Measurements from ENCODE around the gene SRGAP3.

SRGAP3 gene

DNA sequence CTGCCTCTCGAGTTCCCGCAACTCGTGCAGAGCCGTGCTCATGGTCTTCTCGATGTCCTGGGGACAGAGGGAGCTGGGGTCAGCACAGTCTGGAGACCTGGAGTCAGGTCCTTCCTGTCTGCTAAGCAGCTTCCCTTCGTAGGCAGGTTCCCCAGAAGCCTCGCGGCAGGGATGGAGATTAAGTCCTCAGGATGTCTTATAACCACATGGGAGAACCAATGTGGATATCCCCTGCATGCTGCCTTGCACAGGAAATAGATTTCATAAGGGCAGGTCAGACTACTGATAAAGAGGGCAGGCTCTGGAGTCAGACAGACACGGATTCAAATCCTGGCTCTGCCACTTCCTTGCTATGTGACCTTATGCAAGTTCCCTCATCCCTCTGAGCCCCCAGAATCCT lies 263.6 kb downstream of the SRGAP3 start:
- no peak for DNase-seq (ENCODE audit: low spot score)

DNA sequence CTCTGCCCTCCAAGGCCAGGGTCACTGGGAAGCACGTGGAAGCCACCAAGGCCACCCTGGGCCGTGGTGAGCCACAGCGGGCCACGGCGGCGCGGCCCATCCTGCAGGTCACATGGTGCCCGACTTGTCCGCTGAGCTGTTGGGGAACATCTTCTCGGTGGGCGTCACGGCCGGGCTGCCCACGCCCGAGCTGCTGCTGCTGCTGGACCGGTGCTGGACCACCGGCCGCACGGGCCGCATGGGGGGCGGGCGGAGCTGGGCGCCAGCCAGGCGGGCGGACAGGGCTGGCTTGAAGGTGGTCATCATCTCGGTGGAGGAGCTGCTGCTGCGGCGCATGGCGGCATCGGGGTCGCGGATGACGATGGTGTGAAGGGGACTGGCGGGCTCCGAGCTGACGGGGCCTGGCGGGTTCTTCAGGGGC lies 264.0 kb downstream of the SRGAP3 start:
- DNase-seq (ENCODE audit: low spot score), result no peak

DNA sequence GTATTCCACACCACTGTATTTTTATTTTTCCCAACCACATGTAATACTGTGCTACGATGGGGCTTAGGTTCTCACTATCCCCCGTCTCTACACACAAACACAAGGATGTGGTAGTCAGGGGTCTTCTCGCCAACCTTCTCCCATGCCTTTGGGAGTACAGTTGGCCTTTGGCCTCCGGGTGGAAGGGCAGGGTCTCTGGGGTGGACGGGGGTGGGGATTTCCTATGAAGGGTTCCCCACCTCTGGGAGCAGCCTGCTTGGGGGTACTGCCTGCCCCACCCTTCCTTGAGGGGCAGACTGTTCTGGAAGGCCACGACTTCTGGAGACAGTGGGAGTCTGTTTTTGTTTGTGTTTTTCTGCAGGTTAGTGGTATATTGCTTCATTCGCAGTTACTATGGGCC lies 264.9 kb downstream of the SRGAP3 start:
- DNase-seq (ENCODE audit: low spot score), result no peak

DNA sequence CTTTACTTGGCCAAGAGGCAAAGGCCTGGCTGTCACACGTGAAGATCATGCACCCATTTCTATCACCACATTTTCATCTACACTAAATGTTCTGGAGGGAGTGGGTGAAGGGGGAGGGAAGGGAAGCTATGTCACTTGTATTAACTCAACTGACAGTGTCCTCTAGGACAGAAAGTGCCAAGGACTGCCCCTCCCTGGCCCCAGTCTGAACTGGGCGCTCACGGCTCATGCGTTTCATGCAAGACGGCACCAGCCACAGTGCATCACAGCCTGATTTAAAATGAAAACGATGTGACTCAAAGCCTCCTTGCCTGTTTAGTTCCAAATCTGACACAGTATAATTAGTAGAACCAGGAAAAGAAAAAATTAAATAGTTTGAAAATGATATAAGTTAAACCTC lies 265.4 kb downstream of the SRGAP3 start:
- no peak for DNase-seq (ENCODE audit: low spot score)

DNA sequence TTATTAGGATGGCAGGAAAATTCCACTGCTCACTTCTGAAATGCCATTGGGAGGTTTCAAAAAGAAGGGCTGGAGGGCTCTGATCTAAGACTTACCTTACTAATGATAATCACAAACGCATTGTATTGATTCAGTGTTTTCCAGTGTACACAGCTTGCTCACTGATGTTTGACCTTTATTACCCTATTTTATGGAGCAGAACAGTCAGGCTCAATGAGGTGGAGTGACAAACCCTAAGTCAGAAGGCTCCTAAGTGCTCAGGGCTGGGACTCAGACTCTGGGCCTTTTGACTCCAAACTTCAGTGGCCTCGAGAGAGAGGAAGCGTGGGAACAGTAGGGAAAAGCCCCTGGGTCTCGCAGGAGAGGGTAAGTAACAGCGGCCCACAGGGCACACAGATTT lies 265.9 kb downstream of the SRGAP3 start:
- DNase-seq (ENCODE audit: low spot score), result no peak

DNA sequence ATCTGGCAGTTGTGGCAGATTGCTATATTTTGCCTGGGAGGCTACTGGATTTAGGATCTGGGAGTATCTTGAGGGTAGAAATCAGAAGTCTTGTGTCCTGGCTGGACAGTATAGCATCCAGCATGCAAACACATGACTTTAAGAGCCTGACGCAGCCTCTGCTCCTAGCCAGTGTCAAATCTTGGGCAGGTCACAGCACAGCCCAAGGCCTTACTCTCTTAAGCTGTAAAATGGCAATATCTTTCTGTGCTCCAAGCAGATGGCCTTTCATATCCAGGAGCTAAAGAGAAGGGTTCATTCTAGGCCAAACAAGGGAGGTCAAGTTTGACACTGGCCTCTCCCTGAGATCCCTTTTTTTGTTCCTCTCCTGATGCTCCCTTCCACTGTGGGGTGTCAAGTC lies 266.4 kb downstream of the SRGAP3 start:
- DNase-seq (ENCODE audit: low spot score), result no peak

DNA sequence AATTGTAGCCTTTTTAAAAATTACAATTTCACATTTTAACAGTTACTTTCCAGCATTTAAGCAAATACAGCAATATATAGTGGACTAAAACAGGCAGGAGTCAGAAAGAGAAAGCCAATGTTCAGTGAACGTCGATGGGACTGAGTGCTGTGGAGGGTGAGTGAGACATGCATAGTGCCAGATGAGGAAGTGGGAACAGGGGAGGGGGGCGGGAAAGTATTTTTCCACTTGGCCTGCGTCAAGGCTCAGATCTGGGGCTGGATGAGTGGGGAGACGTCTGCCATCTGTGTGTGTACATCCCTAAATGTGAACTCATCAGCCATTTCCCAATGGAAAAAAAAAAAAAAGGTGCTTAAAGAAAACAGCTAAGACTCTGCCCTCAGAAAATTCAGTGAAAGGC lies 266.9 kb downstream of the SRGAP3 start:
- DNase-seq (ENCODE audit: low spot score), result peak; percentile 34

DNA sequence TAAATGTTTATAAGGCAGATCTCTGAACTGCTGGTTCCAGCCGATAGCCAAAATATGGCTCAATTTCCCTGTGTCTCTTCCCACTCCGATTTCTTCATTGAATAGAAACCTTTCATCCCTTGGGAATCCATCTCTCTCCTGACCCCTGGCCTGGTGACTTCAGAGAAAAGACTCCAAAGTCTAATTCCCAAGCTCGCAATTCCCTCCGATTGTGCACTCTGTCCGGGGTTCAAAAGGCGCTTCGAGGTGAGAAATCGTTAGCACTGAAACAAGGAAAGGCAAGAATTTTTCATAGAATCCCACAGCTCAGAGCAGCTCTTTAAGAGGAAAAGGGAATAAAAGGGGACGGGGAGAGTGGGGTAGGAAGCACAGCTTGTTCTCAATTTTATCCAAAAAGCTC lies 267.7 kb downstream of the SRGAP3 start:
- DNase-seq (ENCODE audit: low spot score), result no peak

DNA sequence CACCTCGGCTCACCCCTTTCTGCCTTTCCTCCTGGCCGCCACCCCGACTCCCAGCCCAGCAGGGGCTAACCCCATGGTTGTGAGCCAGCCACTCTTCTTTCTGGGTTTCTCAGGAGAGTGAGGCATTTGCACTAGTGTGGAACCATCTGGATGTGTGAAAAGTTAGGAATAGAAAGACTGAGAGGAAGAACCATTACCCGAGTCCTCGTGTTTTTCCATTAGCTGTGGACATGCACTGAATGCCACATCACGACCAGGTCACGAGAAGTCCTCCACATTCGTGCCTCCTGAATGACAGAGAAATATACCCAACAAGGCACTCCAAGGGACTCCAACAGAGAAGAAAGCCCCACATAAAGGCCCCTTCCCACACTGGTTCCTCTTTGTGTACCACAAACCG lies 268.1 kb downstream of the SRGAP3 start:
- no peak for DNase-seq (ENCODE audit: low spot score)

DNA sequence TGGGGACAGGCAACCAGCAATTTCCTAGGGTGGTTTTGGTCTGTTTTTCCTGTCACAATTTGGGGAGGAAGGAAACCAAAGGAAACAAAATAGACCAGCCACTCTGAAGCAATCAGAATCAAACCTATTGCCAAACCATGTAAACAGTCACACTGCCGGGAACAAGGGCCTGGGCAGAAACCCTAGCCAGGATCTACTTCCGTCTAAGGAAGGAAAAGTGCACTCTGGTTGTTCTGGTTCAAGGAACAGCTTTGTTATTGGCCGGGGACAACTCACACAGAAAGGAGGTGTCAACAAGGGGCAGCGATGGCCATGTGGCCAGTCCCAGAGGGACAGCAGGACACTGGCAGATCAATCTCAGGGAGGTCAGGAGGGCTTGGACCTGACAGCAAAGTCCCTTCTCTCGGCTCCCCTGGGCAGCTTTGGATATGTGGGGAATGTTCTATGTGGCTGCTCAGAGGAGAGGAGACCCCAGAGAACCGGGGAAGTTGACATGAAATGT lies 268.6 kb downstream of the SRGAP3 start:
- no peak for DNase-seq (ENCODE audit: low spot score)

DNA sequence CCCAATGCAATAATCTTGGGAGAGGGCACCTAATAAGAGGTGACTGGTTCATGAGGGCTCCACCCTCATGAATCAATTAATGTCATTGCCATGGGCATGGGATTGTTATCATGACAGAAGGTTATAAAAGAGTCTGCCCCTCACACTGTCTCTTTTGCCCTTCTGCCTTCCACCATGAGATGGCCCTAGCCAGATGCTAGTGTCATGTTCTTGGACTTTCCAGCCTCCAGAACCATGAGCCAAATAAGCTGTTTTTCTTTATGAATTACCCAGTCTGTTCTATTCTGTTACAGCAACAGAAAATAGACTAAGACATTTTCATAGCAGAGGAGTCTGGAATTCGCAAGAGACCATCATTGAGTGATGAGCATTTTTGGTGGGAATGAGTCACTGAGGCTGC lies 270.2 kb downstream of the SRGAP3 start:
- no peak for DNase-seq (ENCODE audit: low spot score)

DNA sequence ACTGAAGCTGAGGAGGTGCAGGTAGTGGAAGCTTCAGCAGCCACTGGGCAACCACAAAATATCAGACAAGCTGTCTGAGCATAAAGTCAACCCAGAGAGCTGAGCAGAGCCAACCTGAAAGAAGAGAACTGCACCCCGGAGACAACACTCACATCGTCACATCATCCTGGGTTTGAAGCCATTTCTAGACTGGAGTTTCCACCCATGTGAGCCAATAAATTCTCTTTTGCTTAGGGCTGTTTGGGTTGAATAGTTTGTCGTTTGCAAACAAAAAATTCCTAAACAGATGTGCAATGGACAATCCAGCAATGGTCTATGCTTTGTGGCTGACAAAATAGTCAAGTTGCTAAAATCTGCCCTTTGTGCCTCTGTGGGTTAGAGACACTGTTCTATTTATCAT lies 270.9 kb downstream of the SRGAP3 start:
- no peak for DNase-seq (ENCODE audit: low spot score)

DNA sequence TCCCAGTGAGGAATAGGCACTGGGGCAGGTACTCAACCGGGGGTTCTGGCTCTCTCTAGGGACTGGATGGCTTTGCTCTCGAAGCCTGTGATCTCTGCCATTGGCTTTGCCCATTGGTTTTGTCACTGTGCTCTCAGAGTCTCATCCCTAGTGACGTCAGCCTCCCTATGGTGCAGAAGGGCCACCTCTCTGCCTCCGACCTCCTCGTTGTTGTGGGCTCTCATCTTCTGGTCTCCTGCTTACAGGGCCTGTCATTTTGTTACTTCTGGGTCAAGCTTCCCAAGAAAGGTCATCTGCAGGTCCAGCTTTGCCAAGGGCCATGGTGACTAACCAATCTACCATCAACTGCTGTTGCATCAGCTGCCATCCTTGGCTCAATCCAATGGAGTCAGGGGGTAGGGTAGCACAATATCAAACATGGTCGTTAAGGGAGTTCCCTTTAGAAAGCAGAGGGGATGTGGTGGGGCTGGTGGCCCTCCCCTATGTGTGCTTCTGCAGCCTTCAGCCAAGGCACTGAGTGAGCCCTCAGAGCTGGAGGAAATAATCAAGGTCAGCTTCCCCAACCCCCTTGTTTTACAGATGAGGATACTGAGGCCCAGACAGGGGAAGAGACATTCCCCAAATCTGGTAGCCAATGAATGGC lies 272.8 kb downstream of the SRGAP3 start:
- DNase-seq (ENCODE audit: low spot score), result no peak

DNA sequence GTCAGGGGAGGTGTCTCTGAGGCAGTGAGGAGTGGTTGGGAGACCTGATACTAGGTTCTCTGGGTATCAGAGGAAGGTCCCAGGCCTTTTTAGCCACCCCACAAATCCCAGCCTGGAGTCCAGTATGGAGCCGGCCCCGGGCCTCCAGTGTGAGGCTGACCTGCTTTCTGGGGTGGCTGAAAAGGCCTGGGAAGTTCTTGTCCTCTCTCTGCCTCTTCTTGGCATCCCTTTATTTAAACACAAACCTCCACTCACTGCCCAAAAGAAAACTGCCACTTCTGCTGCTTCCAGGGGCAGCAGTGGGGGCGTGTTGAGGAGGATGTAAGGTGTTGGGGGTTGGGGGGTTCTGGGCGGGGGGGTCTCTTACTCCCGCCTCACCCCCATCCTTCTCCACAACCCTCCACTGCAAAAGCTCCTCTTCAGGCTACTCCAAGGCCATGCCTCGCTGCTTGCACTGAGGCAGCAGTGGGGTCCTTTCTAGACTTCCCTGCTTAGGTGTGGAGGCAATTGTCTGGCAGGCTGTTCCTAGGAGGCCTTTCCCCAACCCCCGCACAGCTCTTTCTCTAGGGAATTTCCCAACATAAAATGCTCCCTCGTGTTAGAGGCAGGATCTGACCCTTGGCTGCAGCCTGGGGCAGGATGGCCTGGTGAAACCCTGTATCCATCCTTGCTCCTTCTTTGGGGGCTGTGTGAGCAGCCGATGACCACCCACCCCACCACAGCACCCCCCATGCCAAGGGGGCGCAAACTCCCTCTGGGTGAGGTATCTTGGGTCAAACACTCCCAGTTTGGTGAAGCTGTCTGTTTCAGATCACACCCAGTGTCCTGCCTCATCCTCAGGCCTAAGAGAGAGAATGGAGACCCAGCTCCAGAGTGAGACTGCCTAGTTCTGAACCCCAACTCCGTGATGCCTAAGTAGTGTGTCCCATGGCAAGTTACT lies 274.1 kb downstream of the SRGAP3 start:
- DNase-seq (ENCODE audit: low spot score), result no peak

DNA sequence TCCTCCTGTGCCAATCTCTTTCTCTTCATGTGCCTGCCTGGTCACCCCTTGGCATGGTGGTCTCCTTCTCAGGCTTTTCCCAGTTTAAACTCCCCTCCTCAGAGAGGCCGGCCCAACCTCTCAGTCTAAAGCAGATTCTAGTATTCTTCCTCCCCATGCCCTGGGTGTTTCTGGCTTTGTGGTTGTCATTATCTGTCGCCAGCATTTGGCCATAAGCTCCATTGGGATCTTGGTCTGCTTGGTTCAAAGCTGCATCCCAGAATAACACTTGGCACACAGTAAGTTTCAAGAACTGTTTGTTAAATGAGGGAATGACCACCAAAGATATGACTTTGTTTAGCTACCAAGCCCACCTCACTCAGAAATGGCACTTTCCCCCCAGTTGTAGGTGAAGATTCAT lies 275.0 kb downstream of the SRGAP3 start:
- DNase-seq (ENCODE audit: low spot score), result no peak

DNA sequence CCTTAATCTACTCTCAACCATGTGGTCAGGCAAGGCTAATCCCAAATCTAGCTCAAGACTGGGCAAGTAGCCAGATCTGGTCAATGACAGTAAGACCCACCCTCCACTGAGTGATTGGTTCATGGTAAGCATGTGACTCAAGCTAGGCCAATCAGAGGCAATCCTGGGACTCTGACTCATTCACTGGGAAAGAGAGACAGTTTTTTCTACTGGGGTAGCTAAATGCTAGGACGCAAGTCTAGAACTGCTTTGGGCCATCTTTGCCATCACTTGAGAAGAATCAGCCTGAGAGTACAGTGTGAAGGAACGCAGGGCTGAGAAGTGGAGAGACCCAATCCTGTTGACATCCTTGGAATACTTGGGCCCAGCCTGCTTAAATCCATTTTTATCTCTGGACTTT lies 276.8 kb downstream of the SRGAP3 start:
- no peak for DNase-seq (ENCODE audit: low spot score)

DNA sequence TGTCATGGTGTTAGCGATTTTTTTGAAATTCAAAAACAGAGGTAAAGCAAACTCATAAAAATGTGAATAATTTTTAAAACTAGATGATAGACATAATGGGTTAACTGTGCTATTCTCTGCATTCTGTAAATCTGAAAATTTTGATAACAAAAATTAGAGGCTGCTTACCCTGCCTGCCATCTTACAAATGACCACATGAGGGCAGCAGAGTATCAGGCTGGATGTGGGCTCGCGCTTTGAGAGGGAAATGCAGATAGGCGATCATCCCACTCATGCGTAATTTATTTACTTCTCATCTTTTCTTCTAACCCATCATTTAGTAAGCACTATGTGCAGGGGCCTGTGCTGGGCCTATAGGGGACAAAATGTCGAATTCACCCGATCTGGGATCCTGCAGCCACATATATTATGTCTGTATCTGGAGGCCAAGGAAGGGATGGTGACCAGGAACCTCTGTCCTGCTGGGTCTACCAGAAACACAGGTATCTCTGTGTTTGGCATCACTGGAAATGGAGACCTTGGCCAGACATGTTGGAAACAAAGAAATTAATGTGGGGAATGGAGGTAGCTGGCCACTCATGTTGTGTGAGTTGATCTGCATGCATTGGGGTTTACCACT lies 278.4 kb downstream of the SRGAP3 start:
- peak; percentile 66 for DNase-seq (ENCODE audit: low spot score)

DNA sequence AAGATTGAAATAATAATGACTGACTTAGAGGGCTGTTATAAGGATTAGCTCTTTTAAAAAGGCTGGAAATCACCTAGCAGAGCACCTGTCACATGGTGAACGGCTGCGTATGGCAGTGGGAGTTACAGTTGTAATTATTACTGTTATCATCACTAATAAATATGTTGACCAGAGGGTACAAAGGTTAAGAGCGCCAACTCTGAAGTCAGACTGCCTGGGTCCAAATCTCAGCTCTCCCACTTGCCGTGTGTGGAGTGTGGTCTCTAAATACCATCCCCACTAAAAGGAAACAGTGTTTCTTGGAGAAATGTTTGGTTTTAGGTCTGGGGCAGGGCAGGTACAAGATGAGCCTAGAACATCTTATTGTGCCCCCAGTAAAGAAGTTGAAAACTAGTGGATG lies 280.2 kb downstream of the SRGAP3 start:
- DNase-seq (ENCODE audit: low spot score), result no peak

DNA sequence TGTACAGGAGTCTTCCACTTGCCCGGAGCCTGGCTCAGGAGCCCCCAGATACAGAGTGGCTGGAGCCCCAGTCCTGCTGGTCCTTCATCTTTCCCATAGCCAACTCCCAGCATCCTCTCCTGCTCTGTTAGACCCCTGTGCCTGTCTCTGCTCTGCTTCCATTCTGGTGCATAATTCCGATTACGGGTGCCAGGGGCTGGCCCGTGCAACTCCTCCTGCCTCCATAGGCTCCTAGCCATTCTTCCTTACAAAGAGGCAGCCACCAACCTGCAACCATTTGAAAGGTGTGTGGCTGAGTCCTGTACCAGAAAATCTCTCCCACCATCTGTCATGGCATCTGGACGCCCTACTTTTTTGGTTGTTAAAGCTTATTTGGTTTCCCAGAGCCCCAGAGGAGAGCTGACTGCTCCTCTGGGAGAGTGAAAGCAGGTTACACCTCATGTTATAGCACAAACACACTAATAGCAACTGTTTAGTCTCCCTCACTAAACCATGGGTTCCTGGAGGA lies 281.0 kb downstream of the SRGAP3 start:
- no peak for DNase-seq (ENCODE audit: low spot score)

DNA sequence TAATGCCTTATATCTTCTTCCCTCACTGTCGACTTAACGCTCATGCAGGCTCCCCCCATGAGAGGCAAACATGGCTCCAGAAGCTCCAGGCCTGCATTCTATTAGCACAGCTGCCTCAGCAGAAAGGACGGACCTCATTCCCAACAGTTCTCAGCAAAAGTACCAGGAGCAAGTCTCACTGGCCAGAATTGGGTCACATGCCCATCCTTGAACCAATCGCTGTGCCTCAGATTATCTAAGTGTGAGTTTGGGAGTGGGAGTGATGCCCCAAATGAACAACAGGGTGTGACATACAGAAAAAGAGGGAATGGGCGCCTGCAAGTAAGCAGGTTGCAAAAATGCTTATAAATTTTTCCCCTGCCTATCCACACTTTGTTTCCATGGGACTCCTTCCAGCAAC lies 281.9 kb downstream of the SRGAP3 start:
- no peak for DNase-seq (ENCODE audit: low spot score)

DNA sequence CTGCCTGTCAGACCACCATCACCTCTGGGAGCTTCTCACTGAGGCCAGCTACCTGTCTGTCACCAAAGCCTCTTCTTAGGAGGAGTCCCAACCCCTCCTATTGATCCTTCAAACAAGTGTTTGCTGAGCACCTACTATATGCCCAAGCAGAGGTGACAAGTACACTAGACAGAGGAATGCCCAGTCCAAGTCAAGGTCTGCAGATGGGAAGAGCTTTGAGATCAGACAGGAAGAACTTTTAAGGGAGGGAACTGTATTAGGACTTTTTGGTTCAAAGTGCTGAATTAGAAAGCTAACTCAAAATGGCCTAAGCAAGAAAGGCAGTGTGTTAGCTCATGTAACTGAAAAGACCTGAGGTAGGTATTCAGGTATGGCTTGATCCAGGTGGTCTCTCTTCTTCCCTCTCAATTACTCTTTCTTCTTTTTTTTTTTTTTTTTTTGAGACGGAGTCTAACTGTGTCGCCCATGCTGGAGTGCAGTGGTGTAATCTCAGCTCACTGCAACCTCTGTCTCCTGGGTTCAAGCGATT lies 282.6 kb downstream of the SRGAP3 start:
- no peak for DNase-seq (ENCODE audit: low spot score)

DNA sequence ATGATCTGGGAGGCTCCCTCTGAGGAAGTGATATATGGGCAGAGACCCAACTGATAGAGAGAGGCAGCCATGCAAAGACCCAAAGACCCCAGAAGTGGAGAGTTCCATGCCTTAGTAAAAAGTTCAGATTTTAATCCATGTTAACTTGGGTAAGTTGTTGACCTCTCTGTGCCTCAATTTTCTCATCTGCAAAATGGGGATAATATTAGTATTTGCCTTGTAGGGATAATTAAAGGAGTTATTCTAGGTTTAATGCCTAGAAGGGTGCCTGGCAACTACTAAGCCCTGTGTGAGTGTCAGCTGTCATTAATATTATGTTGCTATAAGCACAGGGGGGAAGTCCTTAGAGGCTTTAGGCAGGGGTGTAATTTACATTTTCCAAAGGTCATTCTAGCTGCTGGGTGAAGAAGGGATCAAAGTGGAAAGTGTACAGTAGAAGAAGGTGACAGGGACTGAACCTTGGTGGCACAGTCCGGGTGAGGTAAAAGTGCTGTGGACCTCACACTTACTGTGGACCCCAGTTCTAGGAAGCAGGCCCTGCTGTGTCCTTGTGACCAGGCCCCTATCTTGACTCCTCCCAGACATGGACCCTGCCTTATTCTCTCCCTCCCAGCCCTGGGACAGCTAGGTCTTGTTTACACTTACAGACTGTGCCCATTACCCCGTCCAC lies 283.2 kb downstream of the SRGAP3 start:
- no peak for DNase-seq (ENCODE audit: low spot score)

All from globus pallidus (tissue), 1 donor.